ENCODE data around the gene OTUB1. TPM values are rescaled to one million over a fixed set of nuclear protein-coding genes. Genes with fewer than 3 reads are reported as not detected.

OTUB1 gene
- total and polyA plus RNA-seq, 8 donors: 15.2 to 57.8 (median 26.0) TPM

GRCh38 chr11:63997104-63997700 is 11.0 kb downstream of the OTUB1 start:
- no peaks in the 10 kb centered on the region for H3K9me3 ChIP-seq
- peaks cover 0 to 20% (median 12%) of the 10 kb centered on the region in 3 donors for H3K36me3 ChIP-seq
- TF ChIP-seq CTCF (IDR thresholded peaks at IDR 0.05): no peak
- no peak overlapping the region for H3K27ac ChIP-seq
- H3K4me1 ChIP-seq: peaks cover 0 to 5% (median 0%) of the 10 kb centered on the region in 3 donors
- WGBS, 2 donors: 92 to 97% methylated on average over 26 to 27 of the region's 27 CpGs
- no peak for ATAC-seq
- no peak overlapping the region for H3K4me3 ChIP-seq
- no peak for FAIRE-seq
- H3K27me3 ChIP-seq: no peaks in the 10 kb centered on the region
- no peak for DNase-seq
- intact Hi-C loops (cut with DNase I): loop anchor here in 1 of 3 donors (10.0 kb wide), 1 partner anchor 298 kb away; the partner anchor contains the start of gene KCNK4

DNA sequence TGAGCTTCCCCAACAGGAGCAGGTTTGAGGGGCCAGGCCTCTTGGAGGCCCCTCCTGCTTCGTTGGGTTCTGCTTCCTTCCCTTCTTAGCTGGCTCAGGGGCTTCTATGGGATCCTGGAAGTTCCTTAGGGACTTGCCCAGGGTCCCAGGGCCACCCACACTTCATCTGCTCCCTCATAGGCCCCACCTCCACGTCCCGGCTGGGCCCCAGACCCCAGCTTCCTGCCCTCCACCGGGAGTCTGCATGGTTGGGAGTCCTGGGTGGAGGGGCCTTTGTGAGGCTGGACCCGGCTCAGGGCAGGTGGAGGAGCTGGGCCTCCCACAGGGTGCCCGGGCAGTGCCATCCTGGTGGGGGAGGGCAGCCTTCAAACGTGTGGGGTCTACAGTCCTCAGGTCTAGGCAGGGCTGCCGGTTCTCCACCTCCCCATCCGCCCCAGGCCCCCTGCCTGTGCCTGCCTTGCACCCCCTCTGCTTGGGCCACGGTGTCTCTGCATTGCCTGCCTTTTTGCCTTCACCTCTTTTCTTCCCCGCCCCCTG is 11.6 kb downstream of the OTUB1 start:
- no peak overlapping the region for H3K4me3 ChIP-seq
- H3K9me3 ChIP-seq: no peaks in the 10 kb centered on the region
- H3K27me3 ChIP-seq: no peaks in the 10 kb centered on the region
- FAIRE-seq: no peak
- ATAC-seq: no peak
- no peak for DNase-seq
- peaks cover 0 to 20% (median 12%) of the 10 kb centered on the region in 3 donors for H3K36me3 ChIP-seq
- WGBS, 2 donors: 82 to 89% methylated on average over 11 of the region's 11 CpGs
- peaks cover 0 to 5% (median 0%) of the 10 kb centered on the region in 3 donors for H3K4me1 ChIP-seq
- TF ChIP-seq CTCF (IDR thresholded peaks at IDR 0.05): no peak
- intact Hi-C loops (cut with DNase I): loop anchor here in 1 of 3 donors (10.0 kb wide), 1 partner anchor 297 kb away; the partner anchor contains the start of gene KCNK4
- no peak overlapping the region for H3K27ac ChIP-seq

DNA sequence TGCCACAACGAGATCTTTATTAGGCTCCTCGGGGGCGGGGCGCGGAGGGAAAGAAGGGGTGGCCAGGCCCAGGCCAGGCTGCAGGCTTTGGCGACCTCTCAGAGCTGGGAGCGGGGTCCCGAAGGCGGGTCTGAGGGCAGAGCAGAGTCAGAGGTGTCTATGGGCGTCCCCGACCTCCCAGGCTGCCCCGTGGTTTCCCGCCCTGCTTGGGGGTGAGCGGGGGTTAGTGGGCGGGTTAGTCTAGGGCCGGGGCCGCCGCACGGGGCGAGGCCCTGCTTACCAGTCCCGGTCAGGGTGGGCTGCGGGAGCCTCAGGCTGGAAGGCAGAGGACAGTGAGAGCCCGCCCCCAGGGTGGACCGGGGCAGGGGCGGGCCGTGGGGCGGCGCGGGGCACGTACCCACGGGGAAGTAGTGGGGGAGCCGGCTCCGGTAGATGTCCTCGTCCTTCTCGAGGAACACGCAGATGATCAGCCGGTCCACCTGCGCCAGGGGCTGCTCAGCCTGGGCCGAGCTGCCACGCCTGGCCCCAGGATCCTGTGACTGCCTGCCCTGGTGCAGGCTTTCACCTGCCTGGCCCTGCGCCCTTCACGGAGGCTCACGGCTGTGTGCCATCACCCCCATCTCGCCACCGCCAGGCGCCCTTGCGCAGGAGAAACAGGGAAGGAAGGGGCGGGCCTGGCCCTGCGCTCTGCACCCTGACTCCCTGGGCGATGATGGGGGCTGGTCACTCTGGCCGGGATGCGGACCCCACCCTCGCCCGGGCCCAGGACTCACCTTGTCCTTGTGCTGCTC is 12.5 kb downstream of the OTUB1 start:
- peaks cover 0 to 5% (median 0%) of the 10 kb centered on the region in 3 donors for H3K4me1 ChIP-seq
- intact Hi-C loops (cut with DNase I): loop anchor here in 1 of 3 donors (10.0 kb wide), 1 partner anchor 296 kb away; the partner anchor contains the start of gene KCNK4
- no peak overlapping the region for H3K27ac ChIP-seq
- H3K36me3 ChIP-seq: peaks cover 0 to 20% (median 12%) of the 10 kb centered on the region in 3 donors
- peak in 2 of 4 donors; percentile 1 for ATAC-seq
- WGBS, 2 donors: 90 to 91% methylated on average over 41 to 54 of the region's 54 CpGs
- no peaks in the 10 kb centered on the region for H3K9me3 ChIP-seq
- no peaks in the 10 kb centered on the region for H3K27me3 ChIP-seq
- DNase-seq: no peak
- no peak for TF ChIP-seq CTCF (IDR thresholded peaks at IDR 0.05)
- no peak for FAIRE-seq
- H3K4me3 ChIP-seq: peak overlapping the region in 1 of 4 donors; percentile 27

GRCh38 chr11:63999349-64000025 is 13.2 kb downstream of the OTUB1 start:
- FAIRE-seq (no peak), DNase-seq (peak in 2 of 6 donors; percentile 57 to 72), ATAC-seq (peak; percentile 19 to 67 (median 49))
- 59 to 61% methylated on average over 59 of the region's 59 CpGs for WGBS, 2 donors
- no peak for TF ChIP-seq CTCF (IDR thresholded peaks at IDR 0.05)
- Histone ChIP-seq H3K36me3 (peaks cover 0 to 20% (median 12%) of the 10 kb centered on the region in 3 donors), H3K9me3 (no peaks in the 10 kb centered on the region), H3K4me1 (peaks cover 0 to 5% (median 2%) of the 10 kb centered on the region in 3 donors), H3K4me3 (peak overlapping the region in 1 of 4 donors; percentile 27), H3K27me3 (no peaks in the 10 kb centered on the region), H3K27ac (no peak overlapping the region)
- intact Hi-C loops (cut with DNase I): loop anchor here in 2 of 3 donors (5.0 to 10.0 kb wide), 3 partner anchors 65 to 295 kb away; partner anchors contain the start of gene KCNK4 (in 1 of the 2)

All from pancreas (tissue), 10 donors.